OCI-LY3 (cell line): Measurements from ENCODE around the gene EYA2.

ENCODE experiments used
- H2AFZ ChIP-seq: fragments of 200-600, 300-600 bp; shearing (Covaris generic); 2 replicates; pipeline ENCODE4 v1.6.0; 2014; ENCODE audit warnings: antibody characterized with exemption, low read depth, low read length
- H3K27ac ChIP-seq: fragments of 200-600, 300-600 bp; sonication (generic); 2 replicates; pipeline ENCODE4 v1.5.1; 2014; ENCODE audit warnings: mild to moderate bottlenecking, low read length, moderate library complexity, mixed read lengths
- H3K27me3 ChIP-seq: fragments of 200-600, 300-600 bp; sonication (generic); 2 replicates; pipeline ENCODE4 v1.6.1; 2014; ENCODE audit warnings: low read depth, low read length, mixed read lengths
- H3K36me3 ChIP-seq: fragments of 200-600, 300-600 bp; sonication (generic); replicated peaks from 2 replicates; pipeline ENCODE3; 2014; ENCODE audit warnings: low read depth, low read length, mixed read lengths
- H3K4me1 ChIP-seq: fragments of 300-600, 200-600 bp; sonication (generic); 2 replicates; pipeline ENCODE4 v1.6.1; 2014; ENCODE audit warnings: low read length, mixed read lengths
- H3K4me2 ChIP-seq: fragments of 200-600, 300-600 bp; sonication (generic); 2 replicates; pipeline ENCODE4 v1.6.1; 2014; ENCODE audit warnings: low read length, mixed read lengths
- H3K4me3 ChIP-seq: fragments of 300-600, 200-600 bp; sonication (generic); 2 replicates; pipeline ENCODE4 v1.5.1; 2014; ENCODE audit warnings: antibody characterized with exemption, mild to moderate bottlenecking, low read length, moderate library complexity
- H3K79me2 ChIP-seq: fragments of 300-600, 200-600 bp; shearing (Covaris generic); 2 replicates; pipeline ENCODE4 v1.6.1; 2014; ENCODE audit warnings: mild to moderate bottlenecking, low read length, mixed read lengths
- H3K9ac ChIP-seq: fragments of 300-600, 200-600 bp; shearing (Covaris generic); 2 replicates; pipeline ENCODE4 v1.6.0; 2014; ENCODE audit warnings: mild to moderate bottlenecking, low read length, moderate library complexity
- H3K9me3 ChIP-seq: fragments of 200-600, 300-600 bp; shearing (Covaris generic); 2 replicates; pipeline ENCODE4 v1.6.1; 2014; ENCODE audit warnings: low read length, mixed read lengths; ENCODE audit not compliant: insufficient read depth
- H4K20me1 ChIP-seq: fragments of 200-600, 300-600 bp; sonication (generic); 2 replicates; pipeline ENCODE4 v1.6.1; 2016; ENCODE audit warnings: low read length, mixed read lengths; ENCODE audit not compliant: insufficient read depth
- EZH2phosphoT487 ChIP-seq: fragments of 200-600 bp; shearing (Covaris generic); IDR thresholded peaks from 2 replicates; pipeline ENCODE4 v1.6.1; 2018; ENCODE audit warnings: antibody characterized with exemption, mixed run types, low read depth
- TF ChIP-seq, protein P1 (sequence below): fragments of 200-600, 300-600 bp; sonication (generic); IDR thresholded peaks from 2 replicates; pipeline ENCODE4 v1.5.1; 2014; ENCODE audit warnings: antibody characterized with exemption, low read length, low read depth

Gene EYA2

DNA sequence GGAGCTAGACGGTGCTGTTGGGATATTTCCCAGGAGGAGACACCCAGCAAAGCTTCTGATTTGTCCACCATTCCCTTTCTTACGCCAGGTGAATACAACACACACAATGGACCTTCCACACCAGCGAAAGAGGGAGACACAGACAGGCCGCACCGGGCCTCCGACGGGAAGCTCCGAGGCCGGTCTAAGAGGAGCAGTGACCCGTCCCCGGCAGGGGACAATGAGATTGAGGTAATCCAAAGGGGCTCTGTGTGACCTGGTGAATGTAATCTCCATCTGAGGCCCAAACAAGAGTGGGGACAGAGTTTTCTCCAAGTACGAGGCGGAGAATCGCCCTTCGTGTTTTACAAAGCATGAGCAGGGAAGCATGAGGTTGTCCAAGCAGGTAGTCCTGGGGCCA is 194.5 kb downstream of the EYA2 start:
- H2AFZ ChIP-seq = no peak overlapping the region
- H4K20me1 ChIP-seq = no peaks in the 10 kb centered on the region
- no peaks in the 10 kb centered on the region for H3K79me2 ChIP-seq
- no peaks in the 10 kb centered on the region for H3K4me1 ChIP-seq
- H3K27me3 ChIP-seq = peaks cover 3% of the 10 kb centered on the region; the same call in 1 of the 2 replicates
- H3K36me3 ChIP-seq = no peaks in the 10 kb centered on the region
- no peak overlapping the region for H3K27ac ChIP-seq
- H3K4me2 ChIP-seq = no peak overlapping the region
- H3K9me3 ChIP-seq = no peaks in the 10 kb centered on the region
- H3K4me3 ChIP-seq = no peak overlapping the region
- H3K9ac ChIP-seq = no peak overlapping the region
- no peak for TF ChIP-seq EZH2phosphoT487
- TF ChIP-seq, protein P1, sequence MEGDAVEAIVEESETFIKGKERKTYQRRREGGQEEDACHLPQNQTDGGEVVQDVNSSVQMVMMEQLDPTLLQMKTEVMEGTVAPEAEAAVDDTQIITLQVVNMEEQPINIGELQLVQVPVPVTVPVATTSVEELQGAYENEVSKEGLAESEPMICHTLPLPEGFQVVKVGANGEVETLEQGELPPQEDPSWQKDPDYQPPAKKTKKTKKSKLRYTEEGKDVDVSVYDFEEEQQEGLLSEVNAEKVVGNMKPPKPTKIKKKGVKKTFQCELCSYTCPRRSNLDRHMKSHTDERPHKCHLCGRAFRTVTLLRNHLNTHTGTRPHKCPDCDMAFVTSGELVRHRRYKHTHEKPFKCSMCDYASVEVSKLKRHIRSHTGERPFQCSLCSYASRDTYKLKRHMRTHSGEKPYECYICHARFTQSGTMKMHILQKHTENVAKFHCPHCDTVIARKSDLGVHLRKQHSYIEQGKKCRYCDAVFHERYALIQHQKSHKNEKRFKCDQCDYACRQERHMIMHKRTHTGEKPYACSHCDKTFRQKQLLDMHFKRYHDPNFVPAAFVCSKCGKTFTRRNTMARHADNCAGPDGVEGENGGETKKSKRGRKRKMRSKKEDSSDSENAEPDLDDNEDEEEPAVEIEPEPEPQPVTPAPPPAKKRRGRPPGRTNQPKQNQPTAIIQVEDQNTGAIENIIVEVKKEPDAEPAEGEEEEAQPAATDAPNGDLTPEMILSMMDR = no peak

DNA sequence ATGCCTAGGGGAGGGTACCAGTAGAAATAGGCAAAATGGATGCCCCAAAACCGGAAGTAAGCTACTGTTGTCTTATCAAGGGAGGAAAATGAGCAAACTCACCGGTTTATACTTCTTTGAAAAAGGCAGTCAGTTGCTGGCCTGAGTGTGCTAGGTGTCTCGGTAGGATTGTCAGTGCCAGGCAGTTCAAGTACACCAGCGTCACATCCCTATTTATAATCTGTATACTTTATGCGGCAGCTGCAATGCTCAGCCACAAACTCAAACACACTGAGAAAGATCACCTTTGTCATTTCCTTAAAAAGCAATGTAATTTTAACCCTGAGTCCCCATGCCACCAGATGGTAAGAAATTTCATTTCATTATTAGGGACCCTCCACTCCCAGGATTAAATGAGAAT is 196.2 kb downstream of the EYA2 start:
- Histone ChIP-seq H3K4me1 (no peaks in the 10 kb centered on the region), H2AFZ (peak overlapping the region; percentile 47; the same call in 1 of the 2 replicates), H3K79me2 (no peaks in the 10 kb centered on the region), H3K27me3 (peaks cover 5% of the 10 kb centered on the region; the same call in 1 of the 2 replicates), H3K27ac (no peak overlapping the region), H3K9ac (no peak overlapping the region), H3K4me2 (no peak overlapping the region), H3K4me3 (no peak overlapping the region), H3K9me3 (0 out of 2 replicates have a peak, but pooled peaks cover 4% of the 10 kb centered on the region), H4K20me1 (no peaks in the 10 kb centered on the region), H3K36me3 (no peaks in the 10 kb centered on the region)
- TF ChIP-seq, protein P1 = no peak
- no peak for TF ChIP-seq EZH2phosphoT487

DNA sequence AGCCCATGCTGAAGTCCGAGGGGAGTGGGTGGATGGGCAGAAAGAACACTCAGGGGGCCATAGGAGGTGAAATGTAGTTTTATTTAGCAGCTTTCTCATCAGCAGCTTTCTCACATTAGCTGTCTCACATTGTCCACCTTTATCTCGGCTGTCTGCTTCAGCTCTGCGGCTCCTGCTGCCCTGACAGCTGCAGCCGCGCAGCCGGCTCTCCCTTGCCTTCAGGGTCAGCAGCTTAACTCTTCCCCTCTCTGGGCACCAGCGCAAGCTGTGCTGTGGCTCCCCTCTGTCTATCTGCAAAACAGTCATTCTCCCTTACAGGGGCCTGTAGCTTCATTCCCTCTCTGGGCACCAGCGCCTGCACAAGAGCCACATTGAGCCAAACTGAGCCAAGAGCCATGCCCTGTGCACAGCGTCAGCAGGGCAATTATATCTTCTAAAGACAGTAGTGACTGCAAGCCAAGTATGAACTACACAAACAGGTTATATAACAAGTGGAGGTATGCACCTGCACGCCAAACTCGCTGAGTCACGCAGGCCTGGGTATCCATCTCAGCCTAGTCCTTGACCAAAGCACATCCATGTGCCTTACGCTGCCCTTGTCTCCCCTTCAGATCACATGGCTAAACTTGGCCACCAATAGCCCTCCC is 198.8 kb downstream of the EYA2 start:
- Histone ChIP-seq H3K9ac (no peak overlapping the region), H3K27ac (no peak overlapping the region), H3K36me3 (no peaks in the 10 kb centered on the region)

DNA sequence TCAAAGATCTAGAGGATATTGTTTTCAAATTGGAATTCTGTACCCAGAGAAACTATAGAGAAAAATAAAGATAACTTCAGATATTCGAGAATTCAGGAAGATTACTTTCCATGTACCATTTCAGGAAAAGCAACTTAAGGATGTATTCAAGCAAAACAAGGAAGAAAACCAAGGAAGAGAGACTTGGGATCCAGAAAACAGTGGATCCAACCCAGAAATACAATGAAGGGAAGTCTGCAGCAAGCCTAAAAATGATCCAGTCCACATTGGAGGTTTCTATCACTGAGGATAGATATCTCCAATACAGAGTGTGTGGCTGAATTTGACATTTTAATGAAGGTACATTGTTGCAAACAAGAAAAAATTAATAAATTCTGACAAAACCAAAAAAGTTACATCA is 201.0 kb downstream of the EYA2 start:
- Histone ChIP-seq H4K20me1 (no peaks in the 10 kb centered on the region), H3K9ac (no peak overlapping the region), H3K27ac (no peak overlapping the region), H3K27me3 (peaks cover 35% of the 10 kb centered on the region; the same call in 1 of the 2 replicates), H3K9me3 (0 out of 2 replicates have a peak, but pooled peaks cover 4% of the 10 kb centered on the region), H3K4me3 (no peak overlapping the region), H3K36me3 (no peaks in the 10 kb centered on the region), H2AFZ (no peak overlapping the region), H3K4me1 (no peaks in the 10 kb centered on the region), H3K4me2 (no peak overlapping the region), H3K79me2 (no peaks in the 10 kb centered on the region)
- TF ChIP-seq, protein P1 = no peak
- no peak for TF ChIP-seq EZH2phosphoT487

More for the DNA sequence above, 198.8 kb downstream of the EYA2 start:
- H3K79me2 ChIP-seq = no peaks in the 10 kb centered on the region
- H4K20me1 ChIP-seq = no peaks in the 10 kb centered on the region
- no peak overlapping the region for H3K4me3 ChIP-seq
- H3K9me3 ChIP-seq = 0 out of 2 replicates have a peak, but pooled peaks cover 4% of the 10 kb centered on the region
- H2AFZ ChIP-seq = no peak overlapping the region
- H3K4me1 ChIP-seq = no peaks in the 10 kb centered on the region
- peaks cover 30% of the 10 kb centered on the region; the same call in 1 of the 2 replicates for H3K27me3 ChIP-seq
- TF ChIP-seq, protein P1 = no peak
- TF ChIP-seq EZH2phosphoT487 = no peak
- no peak overlapping the region for H3K4me2 ChIP-seq
